SJCRH30 (cell line): ENCODE results near the gene WRAP53. TPM values are rescaled to one million over a fixed set of nuclear protein-coding genes. Genes with fewer than 3 reads are reported as not detected.

Experiments used
- DNase-seq, 2 experiments: peaks; one replicate each; pipeline ENCODE4 v3.0.0-alpha.2; 2015 to 2020
- H3K27ac ChIP-seq: fragments of 250-450 bp; sonication (Bioruptor Pico); 2 replicates; pipeline ENCODE4 v1.5.1; 2020; ENCODE audit warnings: mild to moderate bottlenecking, moderate library complexity
- H3K27me3 ChIP-seq: fragments of 250-450 bp; sonication (Bioruptor Pico); 2 replicates; pipeline ENCODE4 v1.5.1; 2020; ENCODE audit warnings: mild to moderate bottlenecking, moderate library complexity
- H3K36me3 ChIP-seq: fragments of 250-450 bp; sonication (Bioruptor Pico); 2 replicates; pipeline ENCODE4 v1.5.1; 2020; ENCODE audit warnings: mild to moderate bottlenecking, moderate library complexity
- H3K4me1 ChIP-seq: fragments of 250-450 bp; sonication (Bioruptor Pico); 2 replicates; pipeline ENCODE4 v1.5.1; 2020; ENCODE audit warnings: mild to moderate bottlenecking, moderate library complexity
- H3K4me3 ChIP-seq: fragments of 250-450 bp; sonication (Bioruptor Pico); 2 replicates; pipeline ENCODE4 v1.5.1; 2020; ENCODE audit warnings: mild to moderate bottlenecking, moderate library complexity
- H3K9me3 ChIP-seq: fragments of 250-450 bp; sonication (Bioruptor Pico); replicated peaks from 2 replicates; pipeline ENCODE4 v1.5.1; 2020; ENCODE audit warnings: mild to moderate bottlenecking, moderate library complexity
- total RNA-seq: library from RNA; depleted of rRNA; stranded (reverse); fragments of >200 nt; shearing (Covaris generic); gene quantifications from 2 replicates; pipeline ENCODE4 v1.2.3, GENCODE V29; 2014; rRNA removed

The WRAP53 gene
- total RNA-seq, 1 experiment from 2014 or later, result 15.6 TPM

- no peaks in the 10 kb centered on the region for H3K9me3 ChIP-seq
- no peaks in the 10 kb centered on the region for H3K36me3 ChIP-seq
- no peak for DNase-seq
Measured at GRCh38 chr17:7732981-7733539, 44.8 kb downstream of the WRAP53 start.

GRCh38 chr17:7737601-7738000 lies 49.3 kb downstream of the WRAP53 start:
- H3K27me3 ChIP-seq, result no peaks in the 10 kb centered on the region
- H3K36me3 ChIP-seq, result no peaks in the 10 kb centered on the region
- H3K9me3 ChIP-seq, result no peaks in the 10 kb centered on the region
- no peak overlapping the region for H3K27ac ChIP-seq
- DNase-seq, result no peak
- H3K4me1 ChIP-seq, result no peaks in the 10 kb centered on the region
- H3K4me3 ChIP-seq, result no peak overlapping the region

More at GRCh38 chr17:7732981-7733539, 44.8 kb downstream of the WRAP53 start:
- Histone ChIP-seq H3K4me1 (no peaks in the 10 kb centered on the region), H3K4me3 (no peak overlapping the region), H3K27me3 (no peaks in the 10 kb centered on the region), H3K27ac (no peak overlapping the region)

- H3K9me3 ChIP-seq, result no peaks in the 10 kb centered on the region
- no peak for DNase-seq
- H3K36me3 ChIP-seq, result no peaks in the 10 kb centered on the region
- no peaks in the 10 kb centered on the region for H3K27me3 ChIP-seq
- no peaks in the 10 kb centered on the region for H3K4me1 ChIP-seq
- no peak overlapping the region for H3K4me3 ChIP-seq
- H3K27ac ChIP-seq, result no peak overlapping the region
Measured at GRCh38 chr17:7739746-7740145, 51.5 kb downstream of the WRAP53 start.

GRCh38 chr17:7740481-7741001 lies 52.3 kb downstream of the WRAP53 start:
- no peak for DNase-seq
- H3K4me1 ChIP-seq, result no peaks in the 10 kb centered on the region
- no peaks in the 10 kb centered on the region for H3K27me3 ChIP-seq
- no peak overlapping the region for H3K4me3 ChIP-seq
- no peaks in the 10 kb centered on the region for H3K9me3 ChIP-seq
- no peak overlapping the region for H3K27ac ChIP-seq
- H3K36me3 ChIP-seq, result no peaks in the 10 kb centered on the region

GRCh38 chr17:7742729-7743128 lies 54.5 kb downstream of the WRAP53 start:
- peaks cover 3% of the 10 kb centered on the region; the same call in 1 of the 2 replicates for H3K4me1 ChIP-seq
- DNase-seq, result no peak
- no peak overlapping the region for H3K27ac ChIP-seq
- H3K9me3 ChIP-seq, result no peaks in the 10 kb centered on the region
- H3K36me3 ChIP-seq, result no peaks in the 10 kb centered on the region
- no peak overlapping the region for H3K4me3 ChIP-seq
- H3K27me3 ChIP-seq, result no peaks in the 10 kb centered on the region

GRCh38 chr17:7744416-7744815 lies 56.1 kb downstream of the WRAP53 start:
- no peak overlapping the region for H3K27ac ChIP-seq
- H3K36me3 ChIP-seq, result no peaks in the 10 kb centered on the region
- H3K4me3 ChIP-seq, result no peak overlapping the region
- DNase-seq, result no peak
- H3K9me3 ChIP-seq, result no peaks in the 10 kb centered on the region
- H3K4me1 ChIP-seq, result peaks cover 6% of the 10 kb centered on the region; the same call in 1 of the 2 replicates
- no peaks in the 10 kb centered on the region for H3K27me3 ChIP-seq

- Histone ChIP-seq H3K27ac (no peak overlapping the region), H3K36me3 (no peaks in the 10 kb centered on the region), H3K4me1 (peaks cover 6% of the 10 kb centered on the region; the same call in 1 of the 2 replicates), H3K9me3 (no peaks in the 10 kb centered on the region), H3K27me3 (no peaks in the 10 kb centered on the region), H3K4me3 (no peak overlapping the region)
- peak; percentile 30 to 50 for DNase-seq
Measured at GRCh38 chr17:7745748-7746470, 57.6 kb downstream of the WRAP53 start.

- Histone ChIP-seq H3K27ac (no peak overlapping the region), H3K4me1 (peaks cover 6% of the 10 kb centered on the region; the same call in 1 of the 2 replicates), H3K4me3 (no peak overlapping the region), H3K36me3 (no peaks in the 10 kb centered on the region), H3K9me3 (no peaks in the 10 kb centered on the region), H3K27me3 (no peaks in the 10 kb centered on the region)
- DNase-seq, result no peak
Measured at GRCh38 chr17:7747635-7748071, 59.4 kb downstream of the WRAP53 start.

- no peak overlapping the region for H3K4me3 ChIP-seq
- no peak for DNase-seq
- no peaks in the 10 kb centered on the region for H3K27me3 ChIP-seq
- no peaks in the 10 kb centered on the region for H3K9me3 ChIP-seq
- H3K36me3 ChIP-seq, result no peaks in the 10 kb centered on the region
- no peak overlapping the region for H3K27ac ChIP-seq
- H3K4me1 ChIP-seq, result peaks cover 6% of the 10 kb centered on the region; the same call in 1 of the 2 replicates
Measured at GRCh38 chr17:7748076-7748775, 59.9 kb downstream of the WRAP53 start.

- Histone ChIP-seq H3K27ac (no peak overlapping the region), H3K27me3 (no peaks in the 10 kb centered on the region), H3K4me3 (no peak overlapping the region), H3K4me1 (peaks cover 6% of the 10 kb centered on the region; the same call in 1 of the 2 replicates), H3K9me3 (no peaks in the 10 kb centered on the region), H3K36me3 (no peaks in the 10 kb centered on the region)
- DNase-seq, result no peak
Measured at GRCh38 chr17:7750321-7750821, 62.1 kb downstream of the WRAP53 start.

Other genes starting within 250 kb of the WRAP53 start
- gene FGF11, start 249.0 kb upstream of the WRAP53 start, total RNA-seq, result 4.0 and 5.0 TPM in 2 replicates
- gene CHRNB1, start 243.4 kb upstream of the WRAP53 start, total RNA-seq, result 33.3 and 36.9 TPM in 2 replicates
- gene ZBTB4, start 208.8 kb upstream of the WRAP53 start, total RNA-seq, result 4.7 and 5.3 TPM in 2 replicates
- not detected in 2 replicates for gene SLC35G6, start 207.0 kb upstream of the WRAP53 start, total RNA-seq
- gene POLR2A, start 204.1 kb upstream of the WRAP53 start, total RNA-seq, result 27.7 and 32.0 TPM in 2 replicates
- gene TNFSF12, start 139.4 kb upstream of the WRAP53 start, total RNA-seq, result not detected in 2 replicates
- 0.40 and 0.41 TPM in 2 replicates for gene TNFSF13, start 129.7 kb upstream of the WRAP53 start, total RNA-seq
- 63.8 and 73.6 TPM in 2 replicates for gene SENP3, start 126.6 kb upstream of the WRAP53 start, total RNA-seq
- gene CD68, start 108.8 kb upstream of the WRAP53 start, total RNA-seq, result 0.18 TPM in 1 of 2 replicates, not detected in the other
- gene MPDU1, start 104.6 kb upstream of the WRAP53 start, total RNA-seq, result 44.1 and 49.9 TPM in 2 replicates
- gene SOX15, start 98.4 kb upstream of the WRAP53 start, total RNA-seq, result 0.10 and 0.30 TPM in 2 replicates
- 30.2 and 30.6 TPM in 2 replicates for gene FXR2, start 73.6 kb upstream of the WRAP53 start, total RNA-seq
- 17.3 and 17.6 TPM in 2 replicates for gene SAT2, start 60.7 kb upstream of the WRAP53 start, total RNA-seq
- gene SHBG, start 58.3 kb upstream of the WRAP53 start, total RNA-seq, result 0.14 and 0.38 TPM in 2 replicates
- gene ATP1B2, start 37.6 kb upstream of the WRAP53 start, total RNA-seq, result 0.04 and 0.10 TPM in 2 replicates
- gene TP53, start 987 bp upstream of the WRAP53 start, total RNA-seq, result 37.8 and 39.5 TPM in 2 replicates
- 3.5 and 4.1 TPM in 2 replicates for gene EFNB3, start 16.7 kb downstream of the WRAP53 start, total RNA-seq
- gene DNAH2, start 29.3 kb downstream of the WRAP53 start, total RNA-seq, result not detected in 2 replicates
- gene KDM6B, start 145.7 kb downstream of the WRAP53 start, total RNA-seq, result 6.4 and 9.0 TPM in 2 replicates
- gene TMEM88, start 166.6 kb downstream of the WRAP53 start, total RNA-seq, result 0.36 and 0.63 TPM in 2 replicates
- gene NAA38, start 169.1 kb downstream of the WRAP53 start, total RNA-seq, result 30.4 and 45.3 TPM in 2 replicates
- 3.5 and 5.3 TPM in 2 replicates for gene CYB5D1, start 169.5 kb downstream of the WRAP53 start, total RNA-seq
- 101 and 109 TPM in 2 replicates for gene CHD3, start 200.3 kb downstream of the WRAP53 start, total RNA-seq
- gene RNF227, start 227.8 kb downstream of the WRAP53 start, total RNA-seq, result 6.6 and 7.1 TPM in 2 replicates
- gene KCNAB3, start 241.4 kb downstream of the WRAP53 start, total RNA-seq, result 0.61 and 0.73 TPM in 2 replicates
- 36.5 and 38.8 TPM in 2 replicates for gene TRAPPC1, start 243.5 kb downstream of the WRAP53 start, total RNA-seq
- 27.5 and 29.8 TPM in 2 replicates for gene CNTROB, start 243.7 kb downstream of the WRAP53 start, total RNA-seq